Measurements from ENCODE around the gene PACSIN2.

Gene PACSIN2

GRCh38 chr22:42831712-42832111 is 183.2 kb downstream of the PACSIN2 start:
- no peak overlapping the region for H3K4me3 ChIP-seq (ENCODE audit: low read depth, low read length)
- TF ChIP-seq CTCF (IDR thresholded peaks at IDR 0.05; ENCODE audit: insufficient read depth, low read depth, low read length, missing control alignments), result no peak
- no peak for DNase-seq (ENCODE audit: low read depth)

- H3K4me3 ChIP-seq (ENCODE audit: low read depth, low read length), result no peak overlapping the region
- no peak for DNase-seq (ENCODE audit: low read depth)
- no peak for TF ChIP-seq CTCF (IDR thresholded peaks at IDR 0.05; ENCODE audit: insufficient read depth, low read depth, low read length, missing control alignments)
Measured at GRCh38 chr22:42830161-42830560, 184.8 kb downstream of the PACSIN2 start.

GRCh38 chr22:42829302-42829701 is 185.6 kb downstream of the PACSIN2 start:
- DNase-seq (ENCODE audit: low read depth), result no peak
- no peak overlapping the region for H3K4me3 ChIP-seq (ENCODE audit: low read depth, low read length)
- no peak for TF ChIP-seq CTCF (IDR thresholded peaks at IDR 0.05; ENCODE audit: insufficient read depth, low read depth, low read length, missing control alignments)

- no peak overlapping the region for H3K4me3 ChIP-seq (ENCODE audit: low read depth, low read length)
- TF ChIP-seq CTCF (IDR thresholded peaks at IDR 0.05; ENCODE audit: insufficient read depth, low read depth, low read length, missing control alignments), result no peak
- DNase-seq (ENCODE audit: low read depth), result no peak
Measured at GRCh38 chr22:42825796-42826195, 189.2 kb downstream of the PACSIN2 start.

GRCh38 chr22:42821386-42821785 is 193.6 kb downstream of the PACSIN2 start:
- no peak for DNase-seq (ENCODE audit: low read depth)

GRCh38 chr22:42820045-42820763 is 194.7 kb downstream of the PACSIN2 start:
- H3K4me3 ChIP-seq (ENCODE audit: low read depth, low read length), result no peak overlapping the region
- TF ChIP-seq CTCF (IDR thresholded peaks at IDR 0.05; ENCODE audit: insufficient read depth, low read depth, low read length, missing control alignments), result peak; percentile 46
- DNase-seq (ENCODE audit: low read depth), result peak; percentile 51

More at GRCh38 chr22:42821386-42821785, 193.6 kb downstream of the PACSIN2 start:
- TF ChIP-seq CTCF (IDR thresholded peaks at IDR 0.05; ENCODE audit: insufficient read depth, low read depth, low read length, missing control alignments), result no peak
- no peak overlapping the region for H3K4me3 ChIP-seq (ENCODE audit: low read depth, low read length)
